D341Med (cell line): ENCODE data around the gene ZNF831.

Experiments
- DNase-seq: peaks from one replicate; pipeline ENCODE4 v3.0.0; 2012; ENCODE audit warnings: low spot score

The ZNF831 gene

DNA sequence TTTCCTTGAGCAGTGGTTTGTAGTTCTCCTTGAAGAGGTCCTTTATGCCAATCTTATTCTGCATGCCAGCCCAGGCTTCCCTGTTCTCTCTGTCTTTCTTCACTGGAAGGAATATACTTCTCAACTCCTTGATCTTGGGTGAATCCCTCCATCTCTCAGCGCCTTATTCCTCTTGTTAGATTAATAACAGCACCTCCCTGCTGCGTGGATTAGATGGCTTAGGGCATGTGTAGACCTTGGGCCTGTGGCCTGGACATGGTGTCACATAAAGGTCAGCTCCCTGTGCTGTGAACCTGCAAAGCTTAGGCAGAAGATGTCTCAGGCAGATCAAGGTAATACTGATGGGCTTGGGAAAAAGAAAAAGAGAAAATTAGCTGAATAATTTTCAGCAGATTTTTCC is 18.3 kb downstream of the ZNF831 start:
- DNase-seq = peak; percentile 28

DNA sequence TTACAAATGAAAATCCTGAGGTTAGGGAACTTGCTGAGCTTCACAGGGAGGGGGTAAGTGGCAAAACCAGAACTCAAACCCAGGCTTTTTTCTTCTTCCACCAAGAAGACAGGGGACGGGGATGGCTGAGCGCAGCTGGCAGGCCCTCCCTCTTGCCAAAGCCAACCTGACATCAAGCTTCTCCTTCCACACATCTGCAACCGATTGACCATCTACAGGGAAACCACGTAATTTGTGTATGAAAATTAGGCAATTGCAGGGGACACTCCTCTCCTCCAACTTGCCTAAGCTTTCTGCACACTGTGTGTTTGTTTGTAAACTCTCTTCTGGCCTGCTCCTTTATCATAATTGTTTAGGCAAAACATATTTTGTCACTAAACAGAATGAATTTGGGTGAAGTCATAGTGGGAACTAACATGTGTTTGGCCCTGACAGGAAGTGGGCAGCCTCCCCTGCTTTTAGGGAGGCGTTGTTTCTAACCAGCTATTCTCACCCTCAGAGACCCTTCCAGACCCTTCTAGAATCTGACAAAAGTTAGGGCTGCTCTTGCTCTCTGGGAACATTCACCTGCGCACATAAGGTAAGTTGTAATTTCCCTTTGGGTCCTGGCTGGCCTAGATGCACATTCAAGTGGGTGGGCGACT is 18.9 kb downstream of the ZNF831 start:
- peak; percentile 17 for DNase-seq

- peak; percentile 12 for DNase-seq
These were observed 20.1 kb downstream of the ZNF831 start for GRCh38 chr20:59183751-59184150.

- DNase-seq = no peak
These were observed 21.3 kb downstream of the ZNF831 start for GRCh38 chr20:59184880-59185447.

GRCh38 chr20:59185809-59186208 is 22.2 kb downstream of the ZNF831 start:
- DNase-seq = peak; percentile 8

GRCh38 chr20:59190466-59190865 is 26.8 kb downstream of the ZNF831 start:
- no peak for DNase-seq

DNA sequence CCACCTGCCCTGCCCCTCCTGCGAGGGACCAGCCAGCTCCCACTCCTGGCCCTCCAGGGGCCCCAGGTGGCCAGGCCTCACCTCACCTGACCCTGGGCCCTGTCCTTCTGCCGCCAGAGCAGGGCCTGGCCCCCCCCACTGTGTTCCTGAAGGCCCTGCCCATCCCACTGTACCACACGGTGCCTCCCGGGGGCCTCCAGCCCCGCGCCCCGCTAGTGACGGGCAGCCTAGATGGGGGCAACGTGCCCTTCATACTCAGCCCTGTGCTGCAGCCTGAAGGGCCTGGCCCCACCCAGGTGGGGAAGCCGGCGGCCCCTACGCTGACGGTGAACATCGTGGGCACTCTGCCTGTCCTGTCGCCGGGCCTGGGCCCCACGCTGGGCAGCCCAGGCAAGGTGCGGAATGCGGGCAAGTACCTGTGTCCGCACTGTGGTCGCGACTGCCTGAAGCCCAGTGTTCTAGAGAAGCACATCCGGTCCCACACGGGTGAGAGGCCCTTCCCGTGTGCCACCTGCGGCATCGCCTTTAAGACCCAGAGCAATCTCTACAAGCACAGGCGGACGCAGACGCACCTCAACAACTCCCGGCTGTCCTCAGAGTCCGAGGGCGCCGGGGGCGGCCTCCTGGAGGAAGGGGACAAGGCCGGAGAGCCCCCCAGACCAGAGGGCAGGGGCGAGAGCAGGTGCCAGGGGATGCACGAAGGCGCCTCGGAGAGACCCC is 27.6 kb downstream of the ZNF831 start:
- DNase-seq = no peak

DNA sequence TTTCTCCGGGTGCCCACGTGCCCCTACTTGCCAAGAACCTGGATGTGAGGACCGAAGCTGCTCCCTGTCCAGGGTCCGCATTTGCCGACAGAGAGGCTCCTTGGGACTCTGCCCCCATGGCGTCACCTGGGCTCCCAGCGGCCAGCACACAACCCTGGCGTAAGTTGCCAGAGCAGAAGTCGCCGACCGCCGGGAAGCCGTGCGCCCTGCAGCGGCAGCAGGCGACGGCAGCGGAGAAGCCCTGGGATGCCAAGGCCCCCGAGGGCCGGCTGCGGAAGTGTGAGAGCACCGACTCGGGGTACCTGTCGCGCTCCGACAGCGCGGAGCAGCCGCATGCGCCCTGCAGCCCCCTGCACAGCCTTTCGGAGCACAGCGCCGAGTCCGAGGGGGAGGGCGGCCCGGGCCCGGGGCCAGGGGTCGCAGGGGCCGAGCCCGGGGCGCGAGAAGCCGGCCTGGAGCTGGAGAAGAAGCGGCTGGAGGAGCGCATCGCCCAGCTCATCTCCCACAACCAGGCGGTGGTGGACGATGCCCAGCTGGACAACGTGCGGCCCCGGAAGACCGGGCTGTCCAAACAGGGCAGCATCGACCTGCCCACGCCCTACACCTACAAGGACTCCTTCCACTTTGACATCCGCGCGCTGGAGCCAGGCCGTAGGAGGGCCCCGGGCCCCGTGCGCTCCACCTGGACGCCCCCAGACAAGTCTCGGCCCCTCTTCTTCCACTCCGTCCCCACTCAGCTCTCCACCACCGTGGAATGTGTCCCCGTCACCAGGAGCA is 28.3 kb downstream of the ZNF831 start:
- no peak for DNase-seq

DNA sequence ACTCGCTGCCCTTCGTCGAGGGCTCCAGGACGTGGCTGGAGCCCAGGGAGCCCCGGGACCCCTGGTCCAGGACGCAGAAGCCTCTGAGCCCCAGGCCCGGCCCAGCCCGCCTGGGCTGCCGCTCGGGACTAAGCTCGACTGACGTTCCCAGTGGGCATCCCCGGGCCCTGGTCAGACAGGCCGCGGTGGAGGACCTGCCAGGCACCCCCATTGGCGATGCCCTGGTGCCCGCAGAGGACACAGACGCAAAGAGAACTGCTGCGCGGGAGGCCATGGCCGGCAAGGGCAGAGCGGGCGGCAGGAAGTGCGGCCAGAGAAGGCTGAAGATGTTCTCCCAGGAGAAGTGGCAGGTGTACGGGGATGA is 28.9 kb downstream of the ZNF831 start:
- DNase-seq = no peak

DNA sequence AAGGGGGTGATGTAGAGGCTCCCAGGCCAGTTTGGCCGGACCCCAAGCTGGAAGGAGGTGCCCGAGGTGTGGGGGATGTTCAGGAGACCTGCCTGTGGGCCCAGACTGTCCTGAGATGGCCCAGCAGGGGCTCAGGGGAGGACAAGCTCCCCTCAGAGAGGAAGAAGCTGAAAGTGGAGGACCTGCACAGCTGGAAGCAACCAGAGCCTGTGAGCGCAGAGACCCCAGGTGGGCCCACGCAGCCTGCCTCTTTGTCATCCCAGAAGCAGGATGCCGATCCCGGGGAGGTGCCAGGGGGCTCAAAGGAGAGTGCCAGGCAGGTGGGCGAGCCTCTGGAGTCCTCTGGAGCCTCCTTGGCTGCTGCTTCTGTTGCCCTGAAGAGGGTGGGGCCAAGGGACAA is 29.7 kb downstream of the ZNF831 start:
- no peak for DNase-seq

DNA sequence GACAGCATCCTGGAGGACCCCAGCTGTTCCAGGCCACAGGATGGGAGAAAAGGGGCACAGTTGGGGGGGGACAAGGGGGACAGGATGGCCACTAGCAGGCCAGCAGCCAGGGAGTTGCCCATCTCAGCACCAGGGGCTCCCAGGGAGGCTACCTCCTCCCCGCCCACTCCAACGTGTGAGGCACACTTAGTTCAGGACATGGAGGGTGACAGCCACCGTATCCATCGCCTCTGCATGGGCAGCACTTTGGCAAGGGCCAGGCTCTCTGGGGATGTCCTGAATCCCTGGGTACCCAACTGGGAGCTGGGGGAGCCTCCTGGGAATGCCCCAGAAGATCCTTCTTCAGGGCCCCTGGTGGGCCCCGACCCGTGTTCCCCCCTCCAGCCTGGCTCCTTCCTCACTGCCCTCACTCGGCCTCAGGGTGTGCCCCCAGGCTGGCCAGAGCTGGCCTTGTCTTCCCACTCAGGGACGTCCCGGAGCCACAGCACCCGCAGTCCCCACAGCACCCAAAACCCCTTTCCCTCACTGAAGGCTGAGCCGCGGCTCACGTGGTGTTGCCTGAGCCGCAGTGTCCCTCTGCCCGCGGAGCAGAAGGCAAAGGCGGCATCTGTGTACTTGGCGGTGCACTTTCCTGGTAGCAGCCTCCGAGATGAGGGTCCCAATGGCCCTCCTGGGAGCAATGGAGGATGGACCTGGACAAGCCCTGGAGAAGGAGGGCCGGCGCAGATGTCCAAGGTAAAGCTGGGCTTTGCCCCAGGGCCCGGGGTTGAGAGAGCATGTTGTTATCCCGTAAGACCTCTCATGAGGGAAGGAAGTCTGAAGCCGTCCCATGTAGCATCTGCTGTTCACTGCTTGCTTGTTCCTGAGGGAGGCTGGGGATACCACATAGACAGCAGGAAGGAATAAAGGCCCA is 30.7 kb downstream of the ZNF831 start:
- DNase-seq = no peak

GRCh38 chr20:59195316-59195993 is 31.8 kb downstream of the ZNF831 start:
- DNase-seq = no peak

DNA sequence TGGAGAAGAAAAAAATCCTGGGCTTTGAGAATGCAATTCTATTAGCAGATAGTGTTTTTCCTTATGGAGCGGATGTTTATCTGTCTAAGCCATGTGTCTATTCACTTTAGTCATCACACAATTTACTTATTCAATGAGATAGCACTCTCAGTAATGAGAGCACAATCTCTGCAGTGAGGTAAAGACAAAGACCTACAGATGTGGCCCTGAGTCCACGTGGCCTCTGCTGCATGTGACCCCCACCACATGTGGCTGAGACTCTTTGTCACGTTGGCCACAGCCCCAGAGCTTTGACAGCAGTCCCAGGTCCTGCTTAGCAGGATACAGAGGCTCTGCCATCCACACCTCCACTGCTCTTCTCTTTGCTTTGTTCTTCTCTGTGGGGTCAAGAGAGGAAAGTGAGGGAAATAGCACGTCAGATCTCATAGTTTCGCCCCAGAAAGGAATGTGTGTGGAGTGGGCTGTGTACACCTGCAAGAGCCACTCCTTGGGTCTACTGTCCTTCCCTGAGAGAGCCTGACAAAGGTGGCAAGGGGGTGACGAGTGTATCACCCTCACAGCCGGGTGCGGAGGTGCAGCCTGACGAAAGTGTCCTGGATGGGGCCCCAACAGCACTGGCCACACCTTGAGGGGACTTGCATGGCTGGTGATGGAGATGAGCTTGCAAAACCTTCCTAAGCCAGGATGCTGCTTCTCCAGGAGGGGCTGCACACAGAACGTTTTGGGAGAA is 40.7 kb downstream of the ZNF831 start:
- DNase-seq = no peak

DNA sequence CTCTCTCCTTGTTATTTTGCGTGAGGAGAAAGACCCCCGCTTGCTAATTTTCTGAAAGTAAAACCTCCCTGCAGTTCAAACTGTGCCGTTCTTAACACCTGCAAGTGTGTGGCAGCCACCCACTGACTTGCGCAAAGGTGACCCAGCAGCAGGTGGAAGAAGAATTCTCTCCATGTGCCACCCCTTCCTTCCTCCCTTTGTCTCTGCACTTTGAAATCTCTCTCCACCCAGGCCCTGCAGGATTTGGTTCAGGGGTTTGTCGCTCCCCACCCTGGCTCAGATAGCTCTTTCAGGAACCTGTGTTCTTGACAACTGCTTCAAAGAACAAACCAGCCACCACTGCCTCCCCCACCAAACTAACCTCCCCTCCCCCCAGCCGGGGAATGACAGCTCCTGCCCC is 41.4 kb downstream of the ZNF831 start:
- no peak for DNase-seq

GRCh38 chr20:59207235-59207634 is 43.6 kb downstream of the ZNF831 start:
- no peak for DNase-seq

DNA sequence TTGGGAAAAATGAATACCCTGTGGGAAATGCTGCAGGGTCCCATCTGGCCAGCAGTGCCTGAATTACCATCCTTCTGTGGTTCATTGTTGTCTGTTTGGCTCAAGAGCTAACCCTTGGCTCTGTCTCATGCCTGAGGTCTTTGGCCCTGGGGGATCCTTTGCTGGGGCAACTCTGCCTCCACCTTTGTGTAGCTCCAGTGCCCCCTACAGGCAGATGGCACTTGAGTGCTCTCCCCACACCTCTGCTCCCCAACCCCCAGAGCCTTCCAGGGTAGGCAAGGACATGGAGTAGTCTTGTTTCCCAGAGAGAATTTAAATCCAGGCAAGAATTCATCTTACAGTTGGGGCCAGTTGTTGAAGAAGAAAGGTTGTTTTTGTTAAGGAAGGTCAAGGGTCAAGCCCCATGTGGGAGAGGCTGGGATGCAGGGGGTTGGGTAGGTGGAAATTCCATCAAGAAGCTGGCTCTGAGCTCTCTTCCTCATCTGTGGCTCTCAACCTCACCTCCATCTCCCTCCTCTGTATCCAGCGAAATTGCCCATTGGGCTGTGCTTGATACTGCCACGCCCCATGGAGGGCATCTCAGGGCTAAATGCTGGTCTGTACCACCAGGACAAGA is 44.2 kb downstream of the ZNF831 start:
- peak; percentile 88 for DNase-seq

- DNase-seq = no peak
These were observed 46.6 kb downstream of the ZNF831 start for GRCh38 chr20:59210186-59210585.

- no peak for DNase-seq
These were observed 47.7 kb downstream of the ZNF831 start for GRCh38 chr20:59211208-59211765.

DNA sequence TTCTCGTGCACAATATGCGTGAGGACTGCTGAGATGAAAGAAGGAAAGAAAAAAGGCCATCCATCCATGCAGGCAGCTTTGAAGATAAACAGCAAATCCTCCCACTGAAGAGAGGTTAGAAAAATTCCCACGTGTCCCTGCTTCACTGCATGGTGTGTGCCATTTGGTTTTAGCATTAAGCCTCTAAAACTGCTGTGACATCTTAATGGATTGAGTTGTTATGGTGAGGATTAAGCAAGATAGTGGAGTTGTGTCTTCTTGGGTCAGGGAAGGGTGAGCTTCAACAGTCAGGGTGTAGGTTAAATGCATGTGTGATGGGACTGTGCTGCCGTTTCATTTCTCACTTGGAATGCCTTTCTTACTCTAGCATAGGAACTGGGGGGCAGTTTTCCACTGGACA is 50.5 kb downstream of the ZNF831 start:
- no peak for DNase-seq
